HG03378 (cell line): ENCODE measurements around the gene ST3GAL4.

Experiments
- ATAC-seq: cut with Tn5 transposase; IDR thresholded peaks from one replicate; pipeline ENCODE4 v1.9.1; 2021; ENCODE audit warnings: mild to moderate bottlenecking, moderate library complexity; ENCODE audit not compliant: unreplicated experiment

Gene ST3GAL4

DNA sequence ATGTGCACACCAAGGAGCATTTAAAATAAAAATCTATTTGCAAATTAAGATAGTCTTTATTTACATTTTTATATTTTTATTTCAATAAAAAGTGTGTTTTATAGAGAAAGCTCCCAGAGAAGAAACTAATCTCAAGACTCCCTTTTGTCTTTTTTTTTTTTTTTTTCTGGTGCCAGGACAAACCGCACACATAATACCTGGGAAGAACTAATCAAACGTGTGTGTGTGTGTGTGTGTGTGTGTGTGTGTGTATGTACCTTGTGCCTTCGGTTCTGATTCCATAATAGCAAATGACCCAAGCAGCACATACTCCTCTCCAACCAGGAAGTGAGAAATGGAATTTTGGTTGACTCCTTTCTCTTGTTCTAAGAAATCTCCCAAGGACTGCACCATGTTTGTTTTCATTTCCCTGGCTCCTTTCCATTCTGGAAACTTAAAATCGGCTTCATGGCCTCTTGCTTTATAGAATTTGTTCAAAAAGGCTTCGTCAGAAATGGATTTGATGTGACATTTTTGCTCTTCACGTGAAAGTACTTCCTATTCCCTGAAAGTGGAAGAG is 65.3 kb downstream of the ST3GAL4 start:
- no peak for ATAC-seq

DNA sequence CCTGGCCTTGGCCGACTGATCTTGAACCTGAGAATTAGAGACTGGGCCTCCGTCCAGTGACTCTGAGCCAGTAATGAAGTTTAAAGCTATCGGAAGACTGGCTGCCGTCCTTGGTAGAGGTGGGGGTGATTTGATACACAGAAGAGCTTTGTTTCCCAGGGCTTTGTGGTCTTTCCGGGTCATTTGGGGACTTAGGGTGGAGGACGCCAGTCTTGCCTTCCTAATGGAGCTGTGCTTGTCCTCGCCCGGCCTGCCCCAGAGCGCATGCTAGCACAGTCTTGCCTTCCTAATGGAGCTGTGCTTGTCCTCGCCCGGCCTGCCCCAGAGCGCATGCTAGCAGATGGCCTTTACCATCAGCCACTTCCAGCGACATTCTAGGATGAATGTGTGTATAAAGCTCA is 65.8 kb downstream of the ST3GAL4 start:
- ATAC-seq, result no peak

DNA sequence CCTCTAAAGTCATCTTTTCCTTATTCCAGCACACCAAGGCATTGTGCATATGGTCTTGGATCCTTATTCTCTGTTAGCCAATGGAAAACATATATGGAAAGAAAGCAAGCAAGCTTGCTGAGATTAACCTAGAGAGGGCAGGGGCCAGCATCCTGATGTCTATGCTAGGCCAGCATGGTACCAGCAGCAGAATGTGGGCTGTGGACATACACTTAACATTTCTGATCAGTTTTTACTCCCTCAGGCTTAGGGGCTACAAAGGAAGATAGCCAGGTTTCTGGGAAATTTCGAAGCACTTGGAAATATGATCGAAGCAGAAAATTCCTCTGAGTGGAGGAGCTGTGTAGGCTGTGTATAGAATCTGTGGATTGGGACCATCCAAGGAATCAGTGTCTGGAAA is 67.0 kb downstream of the ST3GAL4 start:
- ATAC-seq, result no peak

DNA sequence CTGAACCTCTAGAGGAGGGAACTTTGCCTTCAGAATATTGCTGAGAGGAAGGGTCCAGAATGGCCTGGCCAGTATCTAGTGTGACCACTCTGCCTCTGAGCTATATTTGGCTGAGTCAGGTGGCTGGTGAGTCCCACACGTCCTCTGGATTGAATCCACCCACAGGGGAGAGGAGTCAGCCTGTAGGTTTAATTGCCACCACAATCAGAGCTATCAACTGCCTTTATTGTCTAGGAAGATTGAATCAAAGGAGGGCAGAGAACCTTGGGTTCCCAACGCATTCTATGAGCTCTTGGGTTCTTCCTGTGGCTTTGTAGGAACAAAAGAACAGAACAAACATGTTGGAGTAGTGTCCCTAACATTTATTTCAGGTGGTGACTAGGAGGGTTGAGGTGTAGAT is 67.7 kb downstream of the ST3GAL4 start:
- no peak for ATAC-seq

DNA sequence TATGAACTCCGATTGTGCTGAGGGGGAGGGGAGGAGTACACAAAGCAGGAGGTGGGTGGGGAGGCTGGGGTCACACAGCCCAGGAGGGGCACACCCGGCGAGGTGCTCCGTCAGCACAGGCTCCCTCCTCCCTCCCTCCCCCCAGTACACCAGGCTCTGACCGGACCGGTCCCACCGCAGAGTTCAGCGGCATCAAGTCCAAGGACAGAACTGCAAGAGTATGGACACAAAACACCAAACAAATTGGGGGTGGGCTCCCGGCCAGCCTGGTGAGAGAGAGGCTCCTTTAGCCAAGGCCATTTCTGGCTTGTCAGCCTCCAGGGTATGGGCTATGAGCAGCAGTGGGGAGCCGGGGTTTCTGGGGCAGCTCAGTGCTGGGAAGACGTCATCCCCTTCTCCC is 68.3 kb downstream of the ST3GAL4 start:
- no peak for ATAC-seq

DNA sequence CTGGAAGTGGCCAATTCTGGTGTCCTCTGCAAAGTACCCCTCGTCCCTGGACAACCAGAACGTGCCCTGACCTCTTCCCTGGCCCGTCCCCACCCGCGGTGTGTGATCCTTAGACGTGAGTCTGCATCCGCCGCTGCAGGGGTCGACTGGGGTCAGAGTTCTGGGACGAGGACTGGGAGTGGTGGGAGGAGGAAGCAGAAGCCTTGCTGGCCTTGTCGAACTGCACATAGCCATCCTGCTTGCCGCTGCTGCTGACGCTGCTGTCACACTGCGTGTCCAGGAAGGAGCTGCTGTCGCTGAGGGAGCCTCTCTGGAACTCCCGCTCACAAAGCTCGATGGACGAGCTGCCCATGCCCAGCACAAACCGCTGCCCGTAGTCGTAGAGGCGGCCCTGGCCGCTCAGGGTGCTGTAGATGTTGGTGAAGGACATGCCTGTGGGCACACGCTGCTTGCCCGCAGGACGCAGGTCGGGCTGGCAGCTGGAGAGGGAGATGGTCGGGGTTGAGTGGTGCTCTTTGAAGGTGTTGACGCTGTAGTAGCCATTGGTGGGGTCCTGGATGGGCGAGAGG is 69.1 kb downstream of the ST3GAL4 start:
- no peak for ATAC-seq

DNA sequence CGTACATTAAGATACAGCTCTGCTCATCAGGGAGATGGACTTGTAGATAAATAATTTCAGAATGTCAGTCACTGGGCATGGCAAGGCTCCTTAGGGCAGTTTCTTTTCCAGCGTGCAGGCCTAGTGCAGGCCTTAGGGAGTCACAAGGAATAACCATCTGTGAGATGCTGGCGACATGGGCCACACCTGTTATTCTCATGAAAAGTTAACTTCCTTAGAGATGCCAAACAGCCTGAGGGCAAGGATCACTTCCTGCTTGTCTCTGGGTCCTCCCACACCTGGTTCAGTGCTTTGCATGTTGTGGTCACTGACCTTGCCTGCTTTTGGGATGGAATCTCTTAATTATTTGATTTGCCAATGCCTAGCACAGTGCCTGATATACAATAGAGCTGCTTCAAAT is 70.6 kb downstream of the ST3GAL4 start:
- ATAC-seq, result no peak

DNA sequence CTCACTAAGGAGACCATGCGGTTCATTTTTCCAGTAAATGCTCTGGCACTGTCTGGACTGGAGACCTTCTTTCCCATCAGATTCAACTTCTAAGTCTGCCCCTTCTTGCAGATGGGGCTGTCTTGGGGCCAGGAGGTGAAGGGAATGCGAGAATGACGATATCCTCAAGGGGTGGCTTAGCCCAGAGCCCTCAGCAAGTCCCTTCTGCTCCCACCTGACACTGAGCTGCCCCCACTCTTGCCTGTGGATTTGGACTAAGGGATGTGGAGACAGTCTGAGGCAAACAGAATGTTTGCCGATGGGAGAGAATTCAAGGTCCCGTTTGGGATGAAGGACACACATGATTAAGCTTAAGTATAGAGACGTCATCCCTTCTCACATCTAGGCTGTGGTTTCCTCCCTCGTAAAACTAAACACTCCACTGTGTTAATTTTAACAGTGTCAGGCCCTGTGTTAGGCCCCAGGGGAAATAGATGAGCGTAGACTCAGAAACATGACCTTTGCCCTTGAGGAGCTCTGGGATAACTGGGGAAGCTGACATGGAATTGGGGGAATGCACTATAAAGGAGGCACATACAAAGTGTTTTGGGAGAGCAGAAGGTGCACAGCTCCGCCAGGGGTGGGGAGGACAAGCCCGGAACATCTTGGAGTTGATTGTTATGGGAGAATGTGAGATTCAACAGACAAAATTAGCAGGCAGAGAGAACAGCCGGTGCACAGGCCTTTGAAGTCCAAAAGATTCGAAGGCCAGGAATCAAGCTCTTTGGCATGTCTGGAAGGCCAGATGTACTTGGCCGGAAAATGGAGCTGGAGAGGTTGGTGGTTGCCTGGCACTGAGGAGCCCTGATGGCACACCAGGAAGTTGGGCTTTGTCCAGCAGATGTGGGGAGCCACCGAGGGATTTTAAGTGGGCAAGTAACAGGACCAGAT is 71.6 kb downstream of the ST3GAL4 start:
- ATAC-seq, result peak; percentile 85

DNA sequence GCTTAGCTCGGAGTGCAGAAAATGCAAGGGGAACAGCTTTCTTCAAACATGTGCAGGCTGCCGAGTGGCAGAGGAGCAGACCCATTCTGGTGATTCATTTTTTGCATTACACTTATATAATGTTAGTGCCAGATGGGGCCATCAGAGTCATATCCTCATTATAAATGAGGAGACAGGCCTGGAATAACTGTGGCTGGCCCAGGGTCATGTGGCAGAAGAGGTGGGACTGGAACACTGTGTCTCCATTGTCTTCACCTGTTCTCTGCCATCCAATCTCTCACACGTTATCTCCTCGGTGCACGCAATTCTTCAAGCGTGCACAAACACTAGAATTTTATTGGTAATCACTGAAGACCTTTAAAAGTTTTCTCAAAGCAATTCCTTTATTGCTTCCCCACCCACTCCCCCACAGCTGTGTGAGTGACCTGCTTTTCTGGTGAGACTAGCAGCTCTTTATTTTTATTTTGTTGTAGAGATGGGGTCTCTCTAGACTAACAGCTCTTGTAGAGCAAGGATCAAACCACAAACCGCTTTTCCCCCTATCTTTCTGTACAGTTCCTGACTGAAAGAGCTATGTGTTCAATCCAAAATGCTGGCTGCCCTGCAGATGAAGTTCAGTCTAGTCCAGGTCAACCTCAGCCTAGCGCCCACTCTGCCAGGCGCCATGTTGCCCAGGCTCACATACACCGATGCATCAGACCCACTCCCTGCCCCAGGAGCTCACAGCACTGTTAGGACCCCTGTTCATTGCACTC is 75.3 kb downstream of the ST3GAL4 start:
- ATAC-seq, result no peak

DNA sequence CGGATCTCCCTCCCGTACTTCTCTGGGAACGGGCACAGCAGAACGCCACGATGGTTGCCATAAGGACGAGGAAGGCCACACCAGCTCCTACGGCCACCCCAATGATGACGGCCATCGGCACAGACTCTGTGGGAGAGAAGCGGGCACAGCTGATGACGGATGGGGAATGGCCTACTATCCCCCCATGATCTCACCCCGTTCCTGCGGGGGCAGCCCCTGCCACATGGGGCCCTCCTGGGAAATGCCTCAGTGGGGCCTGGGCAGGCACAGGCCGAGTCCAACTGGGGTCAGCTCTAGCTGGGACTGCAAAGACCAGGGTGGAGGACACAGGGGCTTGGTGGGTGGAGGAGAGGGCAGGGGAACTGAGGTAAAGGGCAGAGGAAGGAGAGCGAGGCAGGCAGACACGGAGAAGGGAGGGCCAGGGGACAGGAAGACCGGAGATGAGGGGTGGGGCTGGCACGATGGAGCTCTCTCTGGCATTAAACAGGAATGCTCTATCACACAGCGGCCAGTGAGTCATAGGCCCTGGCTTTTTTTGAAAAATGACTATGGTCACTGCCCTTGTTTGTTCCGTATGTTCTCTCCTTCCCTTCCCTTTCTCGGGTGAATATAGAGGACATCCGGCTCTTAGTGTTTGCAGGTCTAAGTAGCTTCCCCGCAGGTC is 76.0 kb downstream of the ST3GAL4 start:
- no peak for ATAC-seq

DNA sequence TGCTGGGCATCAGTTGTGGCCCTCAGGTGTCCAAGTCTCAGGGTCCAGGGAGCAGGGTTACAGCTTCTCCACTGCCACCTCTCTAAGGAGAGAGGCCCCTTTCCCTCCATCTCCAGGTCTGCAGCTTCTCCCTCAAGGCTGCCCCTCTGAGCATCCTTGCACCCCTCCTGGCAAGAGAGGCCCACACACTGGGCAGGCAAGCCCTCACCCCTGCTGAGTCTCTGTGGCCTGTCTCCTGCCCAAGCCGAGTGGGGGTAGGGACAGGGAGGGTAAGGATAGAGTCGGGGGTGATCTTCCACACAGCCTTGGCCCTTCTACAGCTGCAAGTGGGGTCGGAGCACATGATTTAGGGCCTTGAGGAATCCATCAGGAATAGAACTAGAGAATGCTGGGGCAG is 76.6 kb downstream of the ST3GAL4 start:
- ATAC-seq, result no peak

DNA sequence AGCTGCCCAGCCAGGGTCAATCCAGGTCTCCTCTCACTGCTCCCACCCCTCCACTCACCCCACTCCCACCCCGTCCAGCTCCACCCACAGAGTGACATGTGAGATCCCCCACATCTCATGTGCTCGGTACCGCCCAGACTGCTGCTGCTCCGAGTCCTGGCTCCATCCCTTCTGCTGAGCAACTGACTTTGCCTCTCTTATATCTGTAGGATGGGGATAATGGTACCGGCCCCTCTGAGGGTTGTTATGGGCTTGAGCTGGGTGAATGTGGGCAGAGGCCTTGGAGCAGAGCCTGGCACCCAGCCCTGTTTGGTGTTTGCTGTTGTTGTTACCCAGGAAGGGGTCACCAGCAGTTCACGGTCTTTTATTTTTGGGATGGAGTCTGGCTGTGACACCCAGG is 77.0 kb downstream of the ST3GAL4 start:
- no peak for ATAC-seq

DNA sequence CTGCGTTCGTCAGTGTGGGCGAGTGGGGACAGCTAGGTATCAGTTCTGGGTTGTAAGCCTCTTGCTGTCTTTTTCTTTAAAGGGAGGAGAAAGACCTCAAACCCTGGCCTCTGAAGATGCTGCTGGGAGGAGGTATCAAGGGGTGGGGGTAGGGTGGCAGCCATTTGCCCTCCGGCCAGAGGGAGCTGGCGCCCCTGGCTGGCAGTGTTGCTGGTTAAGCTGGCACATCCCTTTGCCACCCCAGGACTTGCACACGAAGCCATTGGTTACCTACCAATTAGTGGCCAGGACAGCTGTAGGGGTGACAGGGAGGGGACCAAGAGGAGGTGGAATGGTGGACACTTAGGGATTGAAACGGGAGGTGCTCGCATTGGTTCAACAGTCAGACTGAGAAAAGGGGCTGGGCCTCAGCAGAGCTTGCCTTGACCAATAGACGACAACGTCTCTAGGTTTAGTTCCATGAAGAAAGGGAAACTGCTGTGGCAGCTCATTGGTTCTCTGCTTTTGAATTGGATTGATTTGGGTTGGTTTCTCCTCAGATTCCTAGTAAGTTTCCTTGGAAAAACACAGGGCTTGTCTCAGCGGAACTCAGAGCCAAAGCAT is 77.9 kb downstream of the ST3GAL4 start:
- no peak for ATAC-seq

DNA sequence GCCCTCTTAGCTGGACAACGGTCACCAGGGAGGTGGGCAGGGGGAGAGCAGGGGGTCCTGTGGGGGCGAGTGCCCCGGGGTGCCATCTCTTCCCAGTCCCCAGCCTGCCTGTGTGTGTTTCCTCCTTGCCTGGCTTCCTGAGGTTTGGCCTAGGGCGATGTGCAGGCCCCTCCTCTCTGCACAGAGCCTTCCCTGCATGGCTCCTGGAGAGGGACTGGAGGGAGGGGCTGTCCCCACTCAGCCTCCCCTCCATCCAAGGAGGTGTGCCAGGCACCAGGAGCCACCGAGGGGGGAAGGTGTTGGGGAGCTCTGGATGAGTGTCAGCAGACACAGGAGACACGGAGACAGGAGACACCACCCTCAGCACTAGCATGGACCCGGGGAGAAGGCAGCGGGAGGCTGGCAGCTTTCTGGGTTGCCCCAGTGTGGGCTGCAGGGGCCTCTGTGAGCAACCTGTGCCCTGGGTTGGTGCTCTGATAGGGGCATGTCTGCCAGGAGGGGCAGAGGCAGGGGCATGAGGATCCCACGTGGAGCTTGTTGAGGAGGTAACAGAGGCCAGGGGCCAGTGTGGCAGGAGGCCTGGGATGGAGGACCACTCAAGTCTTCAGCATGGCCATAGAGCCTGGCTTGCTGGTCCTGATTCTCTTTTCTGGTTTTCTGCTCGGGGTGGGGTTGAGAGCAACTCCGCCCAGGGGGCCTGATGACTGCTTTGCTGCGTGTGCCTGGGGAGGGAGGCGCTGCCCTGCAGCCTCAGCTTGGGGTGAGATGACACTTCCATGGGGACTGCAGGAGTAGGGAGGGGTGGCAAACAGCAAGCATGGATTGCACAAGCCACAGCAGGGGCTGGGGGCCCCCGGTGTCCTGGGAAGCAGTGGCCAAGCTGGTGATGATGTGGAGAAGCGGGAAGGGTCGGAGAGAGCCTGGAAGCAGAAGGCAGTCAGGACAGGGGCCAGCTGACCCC is 78.8 kb downstream of the ST3GAL4 start:
- no peak for ATAC-seq

DNA sequence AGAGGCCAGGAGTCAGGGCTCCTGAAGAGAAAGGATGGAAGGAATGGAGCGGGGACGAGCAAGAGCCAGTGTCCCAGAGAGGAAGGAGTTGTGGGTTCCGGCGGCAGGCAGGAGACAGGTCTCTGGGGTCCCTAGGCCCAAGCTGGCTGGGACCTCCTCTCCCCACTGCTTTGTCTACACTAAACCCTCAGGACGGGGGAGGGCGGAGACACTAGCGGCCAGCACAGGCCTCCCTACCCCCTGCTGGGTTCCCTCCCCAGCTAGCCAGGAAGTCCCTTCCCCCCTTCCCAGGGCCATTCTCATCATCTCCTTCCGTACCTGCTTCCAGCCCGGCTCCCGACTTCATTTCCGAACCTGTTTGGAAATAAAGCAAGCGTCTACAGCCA is 79.5 kb downstream of the ST3GAL4 start:
- ATAC-seq, result no peak

DNA sequence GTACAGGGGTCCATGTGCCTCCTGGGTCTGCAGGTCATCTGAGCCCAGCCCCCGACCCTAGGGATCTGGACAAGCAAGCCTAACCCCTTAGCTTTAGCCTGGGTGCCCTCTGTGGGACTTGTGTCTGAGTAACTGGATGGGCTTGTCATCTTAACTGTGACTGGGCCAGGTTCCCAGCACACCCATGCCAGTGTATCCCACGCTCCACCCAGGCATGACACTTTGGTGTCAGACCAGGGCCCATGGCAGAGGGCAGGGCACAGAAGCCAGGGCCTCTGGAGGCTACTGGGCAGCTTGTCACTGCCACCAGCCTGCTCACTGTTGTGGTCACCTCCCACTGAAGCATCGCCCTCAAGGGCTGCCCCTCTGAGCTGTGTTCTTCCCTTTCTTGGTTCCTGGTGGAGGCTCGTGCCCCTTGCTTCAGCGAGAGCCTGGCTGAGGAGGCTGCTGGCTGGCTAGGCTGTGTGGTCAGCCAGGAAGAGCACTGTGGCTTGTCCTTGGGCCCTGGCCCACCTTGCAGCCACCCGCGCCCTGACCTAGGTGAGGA is 80.8 kb downstream of the ST3GAL4 start:
- no peak for ATAC-seq

DNA sequence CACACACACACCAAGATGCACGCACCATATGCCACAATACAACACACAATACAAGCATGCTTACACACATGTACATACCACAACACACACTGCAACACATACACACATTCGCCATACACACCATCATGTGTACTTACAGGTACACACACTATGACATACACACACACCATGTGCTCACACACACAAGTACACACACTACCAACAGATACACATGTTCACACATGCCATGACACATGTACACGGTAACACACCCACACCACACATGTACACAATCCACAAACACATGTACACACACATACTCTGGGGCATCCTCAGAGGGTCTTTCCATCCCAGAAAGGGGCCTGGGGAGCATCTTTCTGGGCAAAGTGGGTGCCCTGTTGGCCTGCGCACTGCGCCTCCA is 82.2 kb downstream of the ST3GAL4 start:
- ATAC-seq, result no peak

DNA sequence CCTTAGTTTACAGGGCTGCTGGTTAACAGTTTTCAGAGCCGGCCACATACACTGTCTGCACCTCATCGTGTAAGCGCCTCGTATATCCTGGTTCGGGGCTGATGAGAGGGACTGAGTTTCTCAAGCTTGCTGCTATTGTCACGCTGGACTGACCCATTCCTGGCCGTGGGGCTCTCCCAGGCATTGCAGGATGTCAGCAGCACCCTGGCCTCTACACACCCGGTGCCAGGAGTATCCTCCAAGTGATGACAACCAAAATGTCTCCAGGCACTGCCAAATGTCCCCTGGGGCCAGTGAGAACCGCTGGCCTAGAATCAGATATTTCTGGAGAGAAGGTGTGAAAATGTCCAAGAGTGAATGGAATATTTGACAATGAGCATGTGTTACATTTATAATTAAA is 82.8 kb downstream of the ST3GAL4 start:
- no peak for ATAC-seq

DNA sequence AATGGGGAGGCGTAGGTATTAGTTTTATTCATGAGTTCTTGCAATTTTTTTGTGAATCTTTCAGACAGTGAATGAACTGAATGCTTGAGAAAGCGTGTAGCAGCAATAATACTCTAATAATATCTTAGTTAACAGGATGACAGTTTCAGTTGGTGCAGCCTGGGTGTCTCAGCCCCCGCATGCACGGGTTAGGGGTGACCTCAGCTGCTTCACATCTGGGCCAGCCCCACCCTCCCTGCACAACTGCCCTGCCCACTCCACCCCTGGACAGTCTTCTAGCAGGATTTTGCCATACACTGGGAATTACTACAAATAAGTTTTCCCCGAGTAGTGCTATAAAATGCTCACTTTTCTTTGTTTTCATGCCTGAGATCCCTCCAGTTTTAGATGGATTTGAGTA is 83.2 kb downstream of the ST3GAL4 start:
- no peak for ATAC-seq
